Lower leg skin (tissue), 3 donors: ENCODE measurements around the gene CYB5A.

Source experiments
- POLR2A ChIP-seq, 2 donors: fragments of 450-650 bp; IDR thresholded peaks; one replicate each; pipeline ENCODE4 v1.6.1; 2016 to 2017; ENCODE audit warnings: antibody characterized with exemption in 2 of 2, mild to moderate bottlenecking in 1 of 2, moderate library complexity in 1 of 2
- TF ChIP-seq, protein P1 (sequence below), 3 donors: fragments of 450-650 bp; IDR thresholded peaks; one replicate each; pipeline ENCODE4 v1.5.1; 2016; ENCODE audit warnings: antibody characterized with exemption in 3 of 3, mild to moderate bottlenecking in 3 of 3, moderate library complexity in 2 of 3

DNA sequence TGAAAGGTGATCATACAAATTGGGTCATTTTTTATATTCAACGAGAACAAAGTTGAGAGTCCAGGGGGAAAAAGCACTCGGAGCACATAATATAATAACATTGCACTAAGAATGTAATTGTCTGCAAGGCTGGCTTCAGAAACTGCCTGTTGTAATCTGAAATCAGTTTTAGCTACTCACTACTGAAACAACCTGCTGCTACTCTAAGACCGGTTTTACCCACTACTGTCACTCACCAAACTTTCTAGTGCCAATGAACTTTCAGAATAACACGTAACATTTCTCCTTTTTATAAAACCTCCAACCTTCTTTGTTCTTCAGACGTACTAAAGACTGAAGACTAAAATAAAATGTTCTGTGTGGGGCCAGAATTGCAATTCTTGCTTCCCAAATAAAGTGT, 11.5 kb upstream of the CYB5A start:
- TF ChIP-seq, protein P1, sequence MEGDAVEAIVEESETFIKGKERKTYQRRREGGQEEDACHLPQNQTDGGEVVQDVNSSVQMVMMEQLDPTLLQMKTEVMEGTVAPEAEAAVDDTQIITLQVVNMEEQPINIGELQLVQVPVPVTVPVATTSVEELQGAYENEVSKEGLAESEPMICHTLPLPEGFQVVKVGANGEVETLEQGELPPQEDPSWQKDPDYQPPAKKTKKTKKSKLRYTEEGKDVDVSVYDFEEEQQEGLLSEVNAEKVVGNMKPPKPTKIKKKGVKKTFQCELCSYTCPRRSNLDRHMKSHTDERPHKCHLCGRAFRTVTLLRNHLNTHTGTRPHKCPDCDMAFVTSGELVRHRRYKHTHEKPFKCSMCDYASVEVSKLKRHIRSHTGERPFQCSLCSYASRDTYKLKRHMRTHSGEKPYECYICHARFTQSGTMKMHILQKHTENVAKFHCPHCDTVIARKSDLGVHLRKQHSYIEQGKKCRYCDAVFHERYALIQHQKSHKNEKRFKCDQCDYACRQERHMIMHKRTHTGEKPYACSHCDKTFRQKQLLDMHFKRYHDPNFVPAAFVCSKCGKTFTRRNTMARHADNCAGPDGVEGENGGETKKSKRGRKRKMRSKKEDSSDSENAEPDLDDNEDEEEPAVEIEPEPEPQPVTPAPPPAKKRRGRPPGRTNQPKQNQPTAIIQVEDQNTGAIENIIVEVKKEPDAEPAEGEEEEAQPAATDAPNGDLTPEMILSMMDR (IDR thresholded peaks at IDR 0.05): no peak
- TF ChIP-seq POLR2A (IDR thresholded peaks at IDR 0.05): no peak
